Measurements from ENCODE around the gene ATP1A3.

- TF ChIP-seq GATA2 (IDR thresholded peaks at IDR 0.05; ENCODE audit: low read depth, low read length) (no peak), GATA3 (IDR thresholded peaks at IDR 0.05; ENCODE audit: low read depth, low read length) (no peak)
Observed at GRCh38 chr19:41990028-41990427, 4.0 kb downstream of the ATP1A3 start.

Measured in SH-SY5Y (cell line).